Adrenal gland (tissue), 9 donors: ENCODE data around the gene LOC101059915.

Source experiments
- DNase-seq, 7 donors: peaks; one replicate each; pipeline ENCODE4 v3.0.0-alpha.2; 2019 to 2020
- H3K27ac ChIP-seq, 5 donors: fragments of 200-600 bp; sonication (generic) in 4 of 5; 1 replicate in 3 of 5; 2 replicates in 2 of 5; pipeline versions ENCODE4 v1.5.1 to v1.8.0; 2016 to 2020; ENCODE audit warnings: mild to moderate bottlenecking in 1 of 5
- H3K27me3 ChIP-seq: fragments of 200-600 bp; 2 replicates; pipeline ENCODE4 v1.8.0; 2021
- H3K36me3 ChIP-seq, 2 donors: fragments of 200-600 bp; replicated peaks in 1 of 2; 1 replicate in 1 of 2; 2 replicates in 1 of 2; pipeline versions ENCODE4 v1.5.1 to v1.8.0; 2018 to 2022
- H3K4me1 ChIP-seq, 2 donors: fragments of 200-600 bp; replicated peaks in 1 of 2; 1 replicate in 1 of 2; 2 replicates in 1 of 2; pipeline versions ENCODE4 v1.5.1 to v1.8.0; 2018 to 2021
- H3K4me3 ChIP-seq, 4 donors: fragments of 200-600 bp; sonication (generic) in 3 of 4; one replicate each; pipeline ENCODE4 v1.5.1; 2016 to 2018
- H3K9me3 ChIP-seq, 3 donors: fragments of 200-600 bp; sonication (generic) in 1 of 3; replicated peaks in 1 of 3; 1 replicate in 2 of 3; 2 replicates in 1 of 3; pipeline versions ENCODE4 v1.5.1 to v1.8.0; 2016 to 2021
- CTCF ChIP-seq, 6 experiments: fragments of 450-650 bp in 4 of 6; fragments of 200-600 bp in 2 of 6; sonication (generic) in 1 of 6; IDR thresholded peaks; 1 replicate in 5 of 6; 2 replicates in 1 of 6; pipeline versions ENCODE4 v1.5.1 to v1.8.0; 2016 to 2021; ENCODE audit warnings: antibody characterized with exemption in 6 of 6, mild to moderate bottlenecking in 2 of 6, moderate library complexity in 1 of 6
- POLR2A ChIP-seq, 2 donors: fragments of 450-650 bp; IDR thresholded peaks; one replicate each; pipeline ENCODE4 v1.6.1; 2017; ENCODE audit warnings: antibody characterized with exemption in 2 of 2, mild to moderate bottlenecking in 2 of 2, moderate library complexity in 1 of 2
- WGBS, 4 donors: extraction: QIAGEN DNeasy Blood & Tissue Kit in 2 of 4; methylation state at CpG; one replicate each; pipeline versions ENCODE4 v1.1.5 to v1.1.7; 2013 to 2017; 5-methylcytosine and 5-hydroxymethylcytosine counted together
- intact Hi-C, 2 donors: fragments of 100-400 bp; cut with DNase I; formaldehyde crosslinking; loops; one replicate each; pipeline versions ENCODE4 v1.14.1 to v1.15.0; 2022 to 2023
- donor health status: healthy with polysubstance abuse.
- donor health status: Bipolar disorder and iron deficiency.
- donor health status: DM: yes; HTN: yes; CAD: no.
- donor health status: DM: no; HTN: no; CAD: no.
- donor health status: DM: no; HTN: no; CAD: no.

The LOC101059915 gene

GRCh38 chrX:71619193-71619592 lies 48.2 kb upstream of the LOC101059915 start:
- H3K4me3 ChIP-seq = no peak overlapping the region
- H3K4me1 ChIP-seq = peaks cover 0 to 4% of the 10 kb centered on the region in 2 donors
- H3K9me3 ChIP-seq = no peaks in the 10 kb centered on the region
- H3K36me3 ChIP-seq = peaks cover 0 to 2% of the 10 kb centered on the region in 2 donors
- intact Hi-C loops = no loop called here
- 80 to 84% (median 84%) methylated on average over 8 of the region's 8 CpGs for WGBS, 4 donors
- no peak for DNase-seq
- no peak for TF ChIP-seq CTCF (IDR thresholded peaks at IDR 0.05)
- no peak for TF ChIP-seq POLR2A (IDR thresholded peaks at IDR 0.05)
- H3K27ac ChIP-seq = no peak overlapping the region
- peaks cover 5% of the 10 kb centered on the region for H3K27me3 ChIP-seq

- H3K27ac ChIP-seq = no peak overlapping the region
- peaks cover 0 to 4% of the 10 kb centered on the region in 2 donors for H3K4me1 ChIP-seq
- WGBS, 4 donors = 60 to 100% (median 87%) methylated on average over 1 of the region's 1 CpG
- H3K27me3 ChIP-seq = peaks cover 5% of the 10 kb centered on the region
- H3K36me3 ChIP-seq = no peaks in the 10 kb centered on the region
- TF ChIP-seq POLR2A (IDR thresholded peaks at IDR 0.05) = no peak
- TF ChIP-seq CTCF (IDR thresholded peaks at IDR 0.05) = no peak
- H3K4me3 ChIP-seq = no peak overlapping the region
- H3K9me3 ChIP-seq = no peaks in the 10 kb centered on the region
- intact Hi-C loops = no loop called here
- DNase-seq = no peak
These were observed 47.4 kb upstream of the LOC101059915 start for GRCh38 chrX:71619986-71620385.

GRCh38 chrX:71621603-71622002 lies 45.7 kb upstream of the LOC101059915 start:
- peak overlapping the region in 1 of 5 donors; percentile 59 for H3K27ac ChIP-seq
- intact Hi-C loops = no loop called here
- no peaks in the 10 kb centered on the region for H3K36me3 ChIP-seq
- WGBS, 4 donors = 27 to 54% (median 52%) methylated on average over 2 to 6 of the region's 6 CpGs
- peaks cover 0 to 4% of the 10 kb centered on the region in 2 donors for H3K4me1 ChIP-seq
- no peak for TF ChIP-seq CTCF (IDR thresholded peaks at IDR 0.05)
- no peak for TF ChIP-seq POLR2A (IDR thresholded peaks at IDR 0.05)
- H3K27me3 ChIP-seq = peaks cover 8% of the 10 kb centered on the region
- no peaks in the 10 kb centered on the region for H3K9me3 ChIP-seq
- peak in 1 of 7 donors; percentile 32 for DNase-seq
- no peak overlapping the region for H3K4me3 ChIP-seq

GRCh38 chrX:71622032-71622575 lies 45.2 kb upstream of the LOC101059915 start:
- H3K4me3 ChIP-seq = no peak overlapping the region
- intact Hi-C loops = no loop called here
- no peaks in the 10 kb centered on the region for H3K36me3 ChIP-seq
- H3K9me3 ChIP-seq = no peaks in the 10 kb centered on the region
- no peak for DNase-seq
- H3K4me1 ChIP-seq = peaks cover 0 to 4% of the 10 kb centered on the region in 2 donors
- peaks cover 11% of the 10 kb centered on the region for H3K27me3 ChIP-seq
- TF ChIP-seq POLR2A (IDR thresholded peaks at IDR 0.05) (no peak), CTCF (IDR thresholded peaks at IDR 0.05) (no peak)
- 84 to 92% (median 89%) methylated on average over 3 to 9 of the region's 9 CpGs for WGBS, 4 donors
- H3K27ac ChIP-seq = peak overlapping the region in 3 of 5 donors; percentile 5 to 59 (median 31)
